H1 (cell line): Measurements from ENCODE around the gene TSKU. TPM values are rescaled to one million over a fixed set of nuclear protein-coding genes. Genes with fewer than 3 reads are reported as not detected.

ENCODE experiments used
- CTCF ChIA-PET: fragments of 300-600 bp; sonication (Branson Sonifier 250); formaldehyde crosslinking; loops from one replicate; lab custom pipeline; 2021; ENCODE audit not compliant: partially characterized antibody; lab: Charles Lee
- POLR2A ChIA-PET: fragments of 300-600 bp; sonication (Branson Sonifier 250); formaldehyde crosslinking; loops from one replicate; lab custom pipeline; 2021; ENCODE audit warnings: inconsistent platforms; ENCODE audit not compliant: partially characterized antibody; lab: Charles Lee
- DNase-seq, 2 experiments: peaks; one replicate each; pipeline versions ENCODE4 v3.0.0 to v3.0.0-alpha.2; 2010 to 2022; ENCODE audit warnings: low spot score in 2 of 2, low read depth in 1 of 2, mixed read lengths in 1 of 2
- FAIRE-seq: peaks from 2 replicates; lab custom pipeline; 2011; peaks lifted over from hg19 to GRCh38; lab: Jason Lieb, UNC
- H2AFZ ChIP-seq: 2 replicates; pipeline ENCODE4 v1.8.1; 2012; ENCODE audit warnings: low read length, inconsistent platforms
- H2AK5ac ChIP-seq: 2 replicates; pipeline ENCODE4 v1.6.1; 2013; ENCODE audit warnings: low read depth, low read length
- H2BK120ac ChIP-seq: replicated peaks from 2 replicates; pipeline ENCODE3; 2013; ENCODE audit warnings: low read depth, low read length, inconsistent platforms
- H2BK12ac ChIP-seq: 2 replicates; pipeline ENCODE4 v1.6.1; 2013; ENCODE audit warnings: low read depth, low read length
- H2BK15ac ChIP-seq: 2 replicates; pipeline ENCODE4 v1.6.1; 2013; ENCODE audit warnings: low read length
- H2BK20ac ChIP-seq: 2 replicates; pipeline ENCODE4 v1.6.1; 2013; ENCODE audit warnings: low read length
- H2BK5ac ChIP-seq: 2 replicates; pipeline ENCODE4 v1.6.1; 2013; ENCODE audit warnings: low read depth, low read length
- H3K14ac ChIP-seq: 2 replicates; pipeline ENCODE4 v1.6.1; 2013; ENCODE audit warnings: inconsistent platforms; ENCODE audit not compliant: insufficient read length
- H3K18ac ChIP-seq: 2 replicates; pipeline ENCODE4 v1.6.1; 2013; ENCODE audit warnings: low read length; ENCODE audit errors: extremely low read depth
- H3K23ac ChIP-seq: 2 replicates; pipeline ENCODE4 v1.6.1; 2013; ENCODE audit warnings: inconsistent platforms; ENCODE audit not compliant: insufficient read length
- H3K23me2 ChIP-seq: 2 replicates; pipeline ENCODE4 v1.6.1; 2013; ENCODE audit warnings: low read depth, low read length
- H3K27ac ChIP-seq: 2 replicates; pipeline ENCODE4 v1.6.1; 2011; ENCODE audit warnings: low read depth, low read length, inconsistent platforms
- H3K27me3 ChIP-seq, 4 experiments: replicated peaks in 1 of 4; 1 replicate in 1 of 4; 2 replicates in 3 of 4; pipeline versions ENCODE4 v1.6.1 to v1.8.1; 2011 to 2013; ENCODE audit warnings: low read length in 3 of 4, mild to moderate bottlenecking in 3 of 4, inconsistent platforms in 2 of 4, mixed read lengths in 2 of 4, moderate library complexity in 1 of 4; ENCODE audit not compliant: control insufficient read depth in 3 of 4, insufficient read depth in 3 of 4; ENCODE audit errors: extremely low read depth in 1 of 4
- H3K36me3 ChIP-seq, 4 experiments: 2 replicates each; pipeline versions ENCODE4 v1.6.1 to v1.8.1; 2011 to 2013; ENCODE audit warnings: mild to moderate bottlenecking in 4 of 4, low read length in 3 of 4, moderate library complexity in 2 of 4, control low read depth in 1 of 4, inconsistent platforms in 1 of 4; ENCODE audit not compliant: insufficient read depth in 4 of 4, control insufficient read depth in 2 of 4
- H3K4ac ChIP-seq: replicated peaks from 2 replicates; pipeline ENCODE3; 2013; ENCODE audit warnings: low read length, low read depth, mixed read lengths, inconsistent platforms; ENCODE audit not compliant: insufficient read length
- H3K4me1 ChIP-seq, 4 experiments: replicated peaks in 1 of 4; 1 replicate in 1 of 4; 2 replicates in 3 of 4; pipeline versions ENCODE4 v1.6.1 to v1.8.1; 2011 to 2013; ENCODE audit warnings: low read length in 3 of 4, inconsistent platforms in 2 of 4, mixed read lengths in 1 of 4; ENCODE audit not compliant: insufficient read depth in 4 of 4, control insufficient read depth in 3 of 4
- H3K4me2 ChIP-seq, 2 experiments: 2 replicates each; pipeline versions ENCODE4 v1.6.1 to v1.8.1; 2011 to 2013; ENCODE audit warnings: low read depth in 2 of 2, low read length in 2 of 2, control low read depth in 1 of 2, inconsistent platforms in 1 of 2, mild to moderate bottlenecking in 1 of 2; ENCODE audit not compliant: insufficient read depth in 1 of 2
- H3K4me3 ChIP-seq, 4 experiments: fragments of 200-600, 300-600 bp in 1 of 4; sonication (generic), shearing (Covaris generic), sonication (Bioruptor Twin) in 1 of 4; 2 replicates each; pipeline versions ENCODE4 v1.5.1 to v1.8.1; 2011 to 2016; ENCODE audit warnings: low read length in 4 of 4, low read depth in 3 of 4, control low read depth in 2 of 4, inconsistent platforms in 2 of 4, mild to moderate bottlenecking in 2 of 4, mixed read lengths in 1 of 4, moderate library complexity in 1 of 4; ENCODE audit not compliant: insufficient read depth in 2 of 4; ENCODE audit errors: extremely low read depth in 1 of 4
- H3K56ac ChIP-seq: replicated peaks from 2 replicates; pipeline ENCODE3; 2013; ENCODE audit warnings: low read depth, mild to moderate bottlenecking, mixed read lengths, low read length, inconsistent platforms; ENCODE audit not compliant: insufficient read length
- H3K79me1 ChIP-seq: 2 replicates; pipeline ENCODE4 v1.6.1; 2013; ENCODE audit warnings: low read depth, low read length, control low read depth
- H3K79me2 ChIP-seq, 2 experiments: 2 replicates each; pipeline versions ENCODE4 v1.6.1 to v1.8.1; 2012 to 2013; ENCODE audit warnings: low read length in 2 of 2, mild to moderate bottlenecking in 2 of 2, inconsistent platforms in 1 of 2; ENCODE audit not compliant: insufficient read depth in 2 of 2, control insufficient read depth in 1 of 2
- H3K9ac ChIP-seq, 4 experiments: replicated peaks in 1 of 4; 1 replicate in 1 of 4; 2 replicates in 3 of 4; pipeline versions ENCODE4 v1.6.1 to v1.8.1; 2011 to 2013; ENCODE audit warnings: low read depth in 3 of 4, low read length in 3 of 4, control low read depth in 2 of 4, mild to moderate bottlenecking in 2 of 4, moderate library complexity in 2 of 4, inconsistent platforms in 1 of 4; ENCODE audit errors: extremely low read depth in 1 of 4
- H3K9me3 ChIP-seq, 2 experiments: 2 replicates each; pipeline versions ENCODE4 v1.6.1 to v1.8.1; 2012 to 2013; ENCODE audit warnings: mild to moderate bottlenecking in 2 of 2, moderate library complexity in 2 of 2, control low read depth in 1 of 2, inconsistent platforms in 1 of 2, low read depth in 1 of 2, low read length in 1 of 2, mixed read lengths in 1 of 2; ENCODE audit not compliant: insufficient read depth in 2 of 2
- H4K20me1 ChIP-seq, 2 experiments: replicated peaks in 1 of 2; 2 replicates each; pipeline versions ENCODE3 to v1.8.1; 2011 to 2013; ENCODE audit warnings: inconsistent platforms in 2 of 2, low read length in 2 of 2, mild to moderate bottlenecking in 1 of 2; ENCODE audit not compliant: insufficient read depth in 2 of 2, control insufficient read depth in 1 of 2
- H4K5ac ChIP-seq: 2 replicates; pipeline ENCODE4 v1.6.1; 2013; ENCODE audit warnings: low read length, low read depth, mixed read lengths, inconsistent platforms; ENCODE audit not compliant: insufficient read length
- H4K8ac ChIP-seq: 2 replicates; pipeline ENCODE4 v1.8.0; 2013; ENCODE audit warnings: mild to moderate bottlenecking, moderate library complexity, low read length, inconsistent platforms; ENCODE audit not compliant: insufficient read depth; ENCODE audit errors: extremely low read depth
- H4K91ac ChIP-seq: replicated peaks from 2 replicates; pipeline ENCODE3; 2013; ENCODE audit warnings: low read length, mixed read lengths, inconsistent platforms; ENCODE audit not compliant: insufficient read length
- CBX8 ChIP-seq: fragments of 300-800, 300-1000 bp; sonication (generic); IDR thresholded peaks from 2 replicates; pipeline ENCODE4 v1.7.1; 2016; ENCODE audit warnings: low read depth, low read length, borderline replicate concordance
- CTCF ChIP-seq, 3 experiments: IDR thresholded peaks; 1 replicate in 2 of 3; 2 replicates in 1 of 3; pipeline versions ENCODE4 v1.5.1 to v1.6.1; 2011; ENCODE audit warnings: low read length in 3 of 3, mild to moderate bottlenecking in 3 of 3, inconsistent platforms in 2 of 3, low read depth in 1 of 3, moderate library complexity in 1 of 3; ENCODE audit not compliant: insufficient read depth in 1 of 3; ENCODE audit errors: control extremely low read depth in 1 of 3
- HDAC6 ChIP-seq: IDR thresholded peaks from one replicate; pipeline ENCODE4 v1.7.1; 2012; ENCODE audit warnings: low read depth, mild to moderate bottlenecking, inconsistent platforms, low read length, moderate library complexity
- NRF1 ChIP-seq: IDR thresholded peaks from 2 replicates; pipeline ENCODE4 v1.6.1; 2011; ENCODE audit warnings: mild to moderate bottlenecking, low read depth, low read length, improper control_type of control experiment
- PHF8 ChIP-seq: fragments of 200-600 bp; sonication (generic); conservative IDR thresholded peaks from 2 replicates; pipeline ENCODE4 v1.7.1; 2012; ENCODE audit warnings: low read depth, mild to moderate bottlenecking, inconsistent platforms, low read length, moderate library complexity
- POLR2AphosphoS5 ChIP-seq: IDR thresholded peaks from 2 replicates; pipeline ENCODE4 v1.6.1; 2011; ENCODE audit warnings: low read depth, low read length
- WGBS, 2 experiments: shearing (Covaris generic) in 1 of 2; methylation state at CpG; one replicate each; pipeline versions ENCODE4 v1.1.6 to v1.1.7; 2013 to 2015; ENCODE audit warnings: low lambda C conversion rate in 2 of 2, mixed read lengths in 2 of 2, inconsistent platforms in 1 of 2, low coverage in 1 of 2, missing lambda C conversion rate in 1 of 2; ENCODE audit not compliant: insufficient replicate concordance in 2 of 2, insufficient coverage in 1 of 2, insufficient read length in 1 of 2; ENCODE audit errors: extremely low coverage in 1 of 2, missing lambda C conversion rate in 1 of 2; 5-methylcytosine and 5-hydroxymethylcytosine counted together
- polyA plus RNA-seq, 7 experiments: library from polyadenylated mRNA; depleted of rRNA in 3 of 7; stranded (reverse) in 5 of 7; unstranded in 2 of 7; fragments of >200 nt in 5 of 7; fragments of 200-250 nt in 2 of 7; gene quantifications; 1 replicate in 5 of 7; 2 replicates in 1 of 7; 4 replicates in 1 of 7; pipeline versions ENCODE4 v1.2.1 to v1.2.3, GENCODE V29; 2011 to 2013; ENCODE audit warnings: missing spikeins in 2 of 7, mixed read lengths in 2 of 7
- total RNA-seq: library from RNA; stranded (reverse); fragmentation: NEBNext Ultra II Directional; extraction: Animal tissue kit (Norgen Biotek cat#: 25700); gene quantifications from 2 replicates; pipeline ENCODE4 v1.2.1, GENCODE V29; 2021

TSKU gene
- total and polyA plus RNA-seq, 2 of the 8 experiments (the other 6 are each of a cell fraction or from before 2014, with no cell fraction given): 22.8 to 28.4 TPM

DNA sequence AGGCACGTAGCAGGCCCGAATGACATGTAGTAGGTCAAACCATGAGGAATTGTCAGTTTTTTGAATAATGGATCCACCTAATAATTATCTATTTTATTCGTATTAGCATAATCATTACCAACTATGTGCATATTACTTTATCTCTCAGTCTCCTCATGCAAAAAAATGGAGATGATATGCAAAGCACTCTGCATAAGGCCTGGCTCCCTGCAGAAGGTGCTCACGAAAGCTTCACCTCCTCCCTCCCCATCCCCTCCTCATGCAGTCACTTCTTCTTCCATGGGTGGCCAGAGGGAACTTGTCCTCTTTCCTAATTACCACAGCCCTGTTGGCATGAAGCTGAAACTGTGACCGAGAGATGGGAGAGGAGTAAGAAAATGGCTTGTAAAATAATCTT is 20.8 kb upstream of the TSKU start:
- H3K4me1 ChIP-seq: peaks cover 0 to 8% (median 2%) of the 10 kb centered on the region in 4 experiments; a peak in 2 of 7 replicates

More for the DNA sequence above, 20.8 kb upstream of the TSKU start:
- H3K27me3 ChIP-seq: peaks cover 0 to 3% (median 0%) of the 10 kb centered on the region in 4 experiments; a peak in 1 of 7 replicates
- no peak overlapping the region for H2BK5ac ChIP-seq
- no peak overlapping the region for H3K14ac ChIP-seq
- no peak overlapping the region for H2BK15ac ChIP-seq
- no peak overlapping the region for H2BK120ac ChIP-seq
- DNase-seq (no peak), FAIRE-seq (no peak)
- no peak overlapping the region for H3K9ac ChIP-seq
- no peaks in the 10 kb centered on the region for H4K20me1 ChIP-seq
- no peak overlapping the region for H3K18ac ChIP-seq
- no peak overlapping the region for H3K23ac ChIP-seq
- H2AFZ ChIP-seq: no peak overlapping the region
- H3K79me1 ChIP-seq: no peaks in the 10 kb centered on the region
- no peak overlapping the region for H4K91ac ChIP-seq
- H3K27ac ChIP-seq: no peak overlapping the region
- H4K5ac ChIP-seq: no peak overlapping the region
- POLR2A ChIA-PET: interaction anchor here (1.4 to 2.4 kb wide), 2 partner anchors 9 to 20 kb away, joined by 3 to 6 read pairs; no protein-coding TSS in a partner anchor
- no peak overlapping the region for H2BK12ac ChIP-seq
- no peak overlapping the region for H4K8ac ChIP-seq
- no peak overlapping the region for H2BK20ac ChIP-seq
- H3K79me2 ChIP-seq: no peaks in the 10 kb centered on the region
- H3K56ac ChIP-seq: no peak overlapping the region
- no peaks in the 10 kb centered on the region for H3K23me2 ChIP-seq
- CTCF ChIA-PET: interaction anchor here (1.1 to 2.9 kb wide), 9 partner anchors 9 to 47 kb away, joined by 4 to 10 read pairs (median 7); no protein-coding TSS in a partner anchor
- H3K4ac ChIP-seq: no peak overlapping the region
- no peaks in the 10 kb centered on the region for H3K9me3 ChIP-seq
- WGBS, 2 experiments: 92% methylated on average over 5 of the region's 5 CpGs; no CpG with 5 or more reads in 1 of the 2 experiments
- no peak overlapping the region for H2AK5ac ChIP-seq
- no peak overlapping the region for H3K4me3 ChIP-seq
- H3K4me2 ChIP-seq: no peak overlapping the region
- no peaks in the 10 kb centered on the region for H3K36me3 ChIP-seq
- TF ChIP-seq CTCF (IDR thresholded peaks at IDR 0.05; ENCODE audit: control extremely low read depth in 1 of 3, insufficient read depth in 1 of 3, low read depth in 1 of 3, low read length in 3 of 3) (no peak), NRF1 (no peak), PHF8 (no peak), HDAC6 (no peak), CBX8 (no peak), POLR2AphosphoS5 (no peak)
